ENCODE results near the gene SGSH. TPM values are rescaled to one million over a fixed set of nuclear protein-coding genes. Genes with fewer than 3 reads are reported as not detected.

Gene SGSH
- total and polyA plus RNA-seq, 3 donors from 2014 or later: 19.8 to 50.3 (median 29.7) TPM

DNA sequence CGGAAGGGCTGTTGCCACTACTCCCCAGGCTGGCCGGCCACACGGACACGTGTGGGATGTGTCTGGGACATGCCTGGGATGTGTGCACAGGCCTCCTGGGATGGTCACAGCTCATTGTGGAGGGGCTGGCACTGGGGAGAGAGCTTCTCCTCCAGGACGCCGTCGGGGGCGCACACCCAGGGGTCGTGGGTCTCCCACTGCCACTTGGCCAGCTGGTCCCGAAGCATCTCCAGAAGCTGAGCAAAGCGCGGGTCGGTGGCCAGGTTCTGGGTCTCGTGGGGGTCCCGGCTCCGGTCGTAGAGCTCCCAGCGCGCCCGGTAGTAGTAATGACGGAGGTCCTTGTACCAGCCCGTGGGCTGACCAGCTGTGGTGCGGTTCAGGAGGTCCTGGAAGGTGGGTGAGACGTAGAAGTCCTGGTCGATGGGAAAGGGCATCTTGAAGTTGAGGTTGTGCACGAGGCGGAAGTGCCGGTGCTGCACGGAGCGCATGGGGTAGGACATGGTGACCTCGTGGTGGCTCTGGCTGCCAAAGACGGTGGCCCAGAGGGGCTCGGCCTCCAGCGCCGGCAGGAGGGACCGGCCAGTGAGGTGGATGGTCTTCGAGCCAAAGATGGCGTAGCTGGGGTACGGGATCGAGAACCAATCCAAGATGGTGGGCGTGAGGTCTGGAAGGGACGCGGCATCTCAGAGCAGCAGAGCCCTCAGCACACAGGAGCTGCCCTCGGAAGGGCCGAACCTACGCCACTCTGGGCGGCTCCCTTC lies 9.6 kb downstream of the SGSH start:
- Histone ChIP-seq H3K27ac (no peak overlapping the region), H3K4me3 (no peak overlapping the region), H3K9me3 (no peaks in the 10 kb centered on the region), H3K27me3 (no peaks in the 10 kb centered on the region), H3K4me1 (no peaks in the 10 kb centered on the region), H3K36me3 (ENCODE audit: low read depth, missing control alignments) (no peaks in the 10 kb centered on the region)
- TF ChIP-seq POLR2A (IDR thresholded peaks at IDR 0.05) (no peak), CTCF (IDR thresholded peaks at IDR 0.05) (no peak)
- intact Hi-C loops (cut with DNase I; ENCODE audit: low total_unique reads): no loop called here
- 94 to 96% methylated on average over 26 to 47 of the region's 47 CpGs for WGBS, 2 donors
- no peak for DNase-seq

- Histone ChIP-seq H3K27me3 (no peaks in the 10 kb centered on the region), H3K9me3 (no peaks in the 10 kb centered on the region), H3K27ac (no peak overlapping the region), H3K4me1 (no peaks in the 10 kb centered on the region), H3K4me3 (no peak overlapping the region), H3K36me3 (ENCODE audit: low read depth, missing control alignments) (no peaks in the 10 kb centered on the region)
- 60 to 87% methylated on average over 5 to 12 of the region's 12 CpGs for WGBS, 2 donors
- no peak for DNase-seq
- intact Hi-C loops (cut with DNase I; ENCODE audit: low total_unique reads): no loop called here
- no peak for TF ChIP-seq POLR2A (IDR thresholded peaks at IDR 0.05)
- TF ChIP-seq CTCF (IDR thresholded peaks at IDR 0.05): no peak
Observed at GRCh38 chr17:80209765-80210164, 10.4 kb downstream of the SGSH start.

GRCh38 chr17:80208050-80208449 lies 12.1 kb downstream of the SGSH start:
- intact Hi-C loops (cut with DNase I; ENCODE audit: low total_unique reads): no loop called here
- H3K27ac ChIP-seq: no peak overlapping the region
- H3K27me3 ChIP-seq: no peaks in the 10 kb centered on the region
- no peak for DNase-seq
- H3K36me3 ChIP-seq (ENCODE audit: low read depth, missing control alignments): no peaks in the 10 kb centered on the region
- no peaks in the 10 kb centered on the region for H3K4me1 ChIP-seq
- no peak overlapping the region for H3K4me3 ChIP-seq
- WGBS, 2 donors: 92% methylated on average over 16 of the region's 16 CpGs; no CpG with 5 or more reads in 1 of the 2 donors
- TF ChIP-seq CTCF (IDR thresholded peaks at IDR 0.05): no peak
- no peak for TF ChIP-seq POLR2A (IDR thresholded peaks at IDR 0.05)
- H3K9me3 ChIP-seq: no peaks in the 10 kb centered on the region

DNA sequence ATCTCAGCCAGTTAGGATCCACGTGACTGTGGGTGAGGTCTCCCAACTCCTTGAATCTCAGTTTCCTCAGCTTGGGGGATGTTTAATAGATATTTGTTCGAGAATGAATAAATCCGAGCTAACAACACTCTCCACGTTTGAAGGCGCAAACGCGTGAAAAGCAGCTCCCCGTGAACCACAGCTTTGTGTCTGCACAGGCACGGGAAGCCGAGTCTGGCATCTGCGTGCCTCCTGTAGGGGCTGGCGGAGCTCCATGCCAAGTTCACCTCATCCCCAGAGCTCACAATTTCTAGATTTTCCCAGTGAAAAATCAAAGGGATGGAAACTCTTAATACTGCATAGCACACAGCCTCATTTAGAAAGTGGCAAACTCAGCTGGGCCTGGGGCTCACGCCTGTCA lies 14.3 kb downstream of the SGSH start:
- TF ChIP-seq POLR2A (IDR thresholded peaks at IDR 0.05) (no peak), CTCF (IDR thresholded peaks at IDR 0.05) (no peak)
- no peak overlapping the region for H3K4me3 ChIP-seq
- 89 to 95% methylated on average over 13 of the region's 13 CpGs for WGBS, 2 donors
- DNase-seq: no peak
- no peak overlapping the region for H3K27ac ChIP-seq
- no peaks in the 10 kb centered on the region for H3K36me3 ChIP-seq (ENCODE audit: low read depth, missing control alignments)
- intact Hi-C loops (cut with DNase I; ENCODE audit: low total_unique reads): no loop called here
- H3K9me3 ChIP-seq: no peaks in the 10 kb centered on the region
- H3K4me1 ChIP-seq: no peaks in the 10 kb centered on the region
- no peaks in the 10 kb centered on the region for H3K27me3 ChIP-seq

All from testis (tissue), 3 donors.